Small intestine (tissue), 7 donors: ENCODE measurements around the gene ITIH3. TPM values are rescaled to one million over a fixed set of nuclear protein-coding genes. Genes with fewer than 3 reads are reported as not detected.

Experiments used
- DNase-seq, 2 donors: peaks; one replicate each; pipeline versions ENCODE4 v3.0.0 to v3.0.0-alpha.2; 2013
- FAIRE-seq: peaks from 2 replicates; lab custom pipeline; 2012; peaks lifted over from hg19 to GRCh38; lab: Jason Lieb, UNC
- H3K27ac ChIP-seq, 3 donors: one replicate each; pipeline ENCODE4 v1.5.1; 2013; ENCODE audit warnings: low read length in 2 of 3, mild to moderate bottlenecking in 2 of 3, control low read depth in 1 of 3, inconsistent platforms in 1 of 3, low read depth in 1 of 3, moderate library complexity in 1 of 3
- H3K27me3 ChIP-seq, 3 donors: one replicate each; pipeline ENCODE4 v1.6.1; 2013; ENCODE audit warnings: low read length in 3 of 3, inconsistent platforms in 1 of 3; ENCODE audit not compliant: control insufficient read depth in 3 of 3, insufficient read depth in 3 of 3
- H3K36me3 ChIP-seq, 3 donors: one replicate each; pipeline ENCODE4 v1.6.1; 2013; ENCODE audit warnings: low read length in 3 of 3, inconsistent platforms in 1 of 3, low read depth in 1 of 3, mild to moderate bottlenecking in 1 of 3, moderate library complexity in 1 of 3; ENCODE audit not compliant: control insufficient read depth in 3 of 3, insufficient read depth in 2 of 3
- H3K4me1 ChIP-seq, 3 donors: one replicate each; pipeline ENCODE4 v1.6.1; 2013; ENCODE audit warnings: low read length in 2 of 3, inconsistent platforms in 1 of 3, low read depth in 1 of 3, mild to moderate bottlenecking in 1 of 3, moderate library complexity in 1 of 3; ENCODE audit not compliant: control insufficient read depth in 3 of 3, insufficient read depth in 2 of 3
- H3K4me3 ChIP-seq, 3 donors: one replicate each; pipeline ENCODE4 v1.5.1; 2013; ENCODE audit warnings: low read length in 3 of 3, control low read depth in 1 of 3, inconsistent platforms in 1 of 3, low read depth in 1 of 3, mild to moderate bottlenecking in 1 of 3, moderate library complexity in 1 of 3
- H3K9me3 ChIP-seq, 2 donors: one replicate each; pipeline ENCODE4 v1.6.1; 2013; ENCODE audit warnings: low read depth in 1 of 2, low read length in 1 of 2; ENCODE audit not compliant: control insufficient read depth in 2 of 2, insufficient read depth in 1 of 2
- WGBS, 3 donors: extraction: QIAGEN DNeasy Blood & Tissue Kit; methylation state at CpG; one replicate each; pipeline ENCODE4 v1.1.7; 2013; 5-methylcytosine and 5-hydroxymethylcytosine counted together
- polyA plus RNA-seq, 4 donors: library from polyadenylated mRNA; stranded (reverse) in 3 of 4; unstranded in 1 of 4; fragments of 200-250 nt in 3 of 4; fragments of 120-200 nt in 1 of 4; gene quantifications; one replicate each; pipeline versions ENCODE4 v1.2.1 to v1.2.3, GENCODE V29; 2013
- donor health status: healthy with polysubstance abuse.
- donor health status: control.
- donor health status: control.
- donor health status: Bipolar disorder and iron deficiency.
- donor health status: healthy.

The ITIH3 gene
- polyA plus RNA-seq, 4 donors, result 1.8 to 6.7 TPM; not detected in 2

DNA sequence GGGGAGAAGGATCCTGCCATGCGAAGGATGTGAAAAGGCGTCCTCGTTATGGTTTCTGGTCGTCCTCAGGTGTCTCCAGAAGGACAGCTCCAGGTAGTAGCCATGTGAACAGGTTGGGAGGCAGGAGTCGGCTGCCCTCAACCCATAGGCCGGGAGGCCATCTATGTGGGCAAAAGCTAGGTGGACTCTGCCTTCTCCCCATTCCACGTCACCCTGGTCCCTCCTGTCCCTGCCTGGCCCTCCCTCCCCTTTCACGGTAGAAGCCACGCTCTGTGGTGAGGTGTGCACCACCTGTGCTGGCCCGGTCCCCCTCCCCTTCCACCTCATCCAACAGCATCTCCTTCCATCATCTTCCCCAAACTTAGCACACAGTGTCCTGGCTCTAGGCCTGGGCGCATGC lies 16.3 kb downstream of the ITIH3 start:
- 91% methylated on average over 11 of the region's 11 CpGs for WGBS, 3 donors
- Histone ChIP-seq H3K4me1 (no peaks in the 10 kb centered on the region), H3K4me3 (no peak overlapping the region), H3K27me3 (peaks cover 0 to 3% (median 0%) of the 10 kb centered on the region in 3 donors), H3K9me3 (no peaks in the 10 kb centered on the region), H3K27ac (no peak overlapping the region), H3K36me3 (no peaks in the 10 kb centered on the region)
- DNase-seq (no peak), FAIRE-seq (no peak)

DNA sequence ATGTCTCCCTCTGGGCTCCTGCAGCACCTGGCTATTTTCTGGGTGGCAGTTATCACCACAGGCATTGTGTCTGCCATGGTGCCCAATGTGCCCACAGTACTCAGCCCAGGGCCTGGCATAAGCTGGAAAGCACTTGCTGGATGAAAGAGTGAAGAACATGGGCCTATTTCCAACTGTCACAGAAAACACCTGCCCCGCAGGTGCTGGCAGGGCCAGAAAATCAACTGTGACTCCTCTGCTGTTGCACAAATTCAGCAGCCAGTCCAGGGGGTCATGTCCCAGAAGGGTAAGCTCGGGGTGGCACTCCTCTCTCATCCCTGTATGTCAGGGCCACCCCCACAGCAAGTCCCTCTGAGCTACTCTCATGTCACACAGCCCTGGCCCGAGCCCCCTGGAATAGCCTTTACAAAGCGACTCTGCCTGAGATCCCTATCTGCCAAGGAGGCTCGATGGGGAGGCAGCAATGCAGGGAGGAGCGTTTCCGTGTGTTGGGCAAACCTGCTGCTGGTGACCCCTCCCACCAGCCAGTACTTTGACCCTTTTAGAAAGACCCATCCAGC lies 16.9 kb downstream of the ITIH3 start:
- FAIRE-seq, result no peak
- Histone ChIP-seq H3K4me3 (no peak overlapping the region), H3K4me1 (no peaks in the 10 kb centered on the region), H3K36me3 (no peaks in the 10 kb centered on the region), H3K27me3 (peaks cover 0 to 3% (median 0%) of the 10 kb centered on the region in 3 donors), H3K27ac (no peak overlapping the region), H3K9me3 (no peaks in the 10 kb centered on the region)
- 40 to 71% (median 46%) methylated on average over 7 of the region's 7 CpGs for WGBS, 3 donors
- DNase-seq, result no peak

GRCh38 chr3:52813810-52814209 lies 19.2 kb downstream of the ITIH3 start:
- 83 to 92% (median 85%) methylated on average over 8 of the region's 8 CpGs for WGBS, 3 donors
- FAIRE-seq (no peak), DNase-seq (no peak)
- H3K4me1 ChIP-seq, result no peaks in the 10 kb centered on the region
- no peaks in the 10 kb centered on the region for H3K27me3 ChIP-seq
- H3K27ac ChIP-seq, result no peak overlapping the region
- no peak overlapping the region for H3K4me3 ChIP-seq
- no peaks in the 10 kb centered on the region for H3K36me3 ChIP-seq
- H3K9me3 ChIP-seq, result no peaks in the 10 kb centered on the region

- no peak overlapping the region for H3K27ac ChIP-seq
- H3K9me3 ChIP-seq, result no peaks in the 10 kb centered on the region
- 82 to 91% (median 90%) methylated on average over 6 of the region's 6 CpGs for WGBS, 3 donors
- peaks cover 0 to 5% (median 0%) of the 10 kb centered on the region in 3 donors for H3K36me3 ChIP-seq
- no peak overlapping the region for H3K4me3 ChIP-seq
- H3K27me3 ChIP-seq, result no peaks in the 10 kb centered on the region
- no peak for DNase-seq
- no peaks in the 10 kb centered on the region for H3K4me1 ChIP-seq
- no peak for FAIRE-seq
Measured at GRCh38 chr3:52816199-52816598, 21.6 kb downstream of the ITIH3 start.

DNA sequence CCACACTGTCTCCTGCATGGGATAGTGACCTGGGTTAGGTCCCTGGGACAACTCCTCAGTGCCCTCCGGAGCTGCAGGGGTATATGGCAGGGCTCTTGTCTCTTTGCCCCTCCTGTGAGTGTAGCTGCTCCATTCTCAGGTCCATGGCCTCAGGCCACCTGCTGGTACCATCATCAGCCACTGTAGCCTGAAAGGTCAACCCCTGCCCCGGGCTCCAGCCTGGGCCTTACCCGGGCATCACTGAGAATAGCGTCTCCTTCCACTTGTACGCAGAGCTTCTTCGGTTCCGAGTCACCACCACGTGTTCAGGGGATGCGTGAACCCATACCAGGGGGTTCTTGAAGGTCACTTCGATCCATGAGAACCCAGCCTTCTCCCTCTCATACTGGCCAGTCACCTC lies 22.1 kb downstream of the ITIH3 start:
- peaks cover 0 to 5% (median 0%) of the 10 kb centered on the region in 3 donors for H3K36me3 ChIP-seq
- H3K4me3 ChIP-seq, result no peak overlapping the region
- no peaks in the 10 kb centered on the region for H3K27me3 ChIP-seq
- no peak for FAIRE-seq
- no peaks in the 10 kb centered on the region for H3K4me1 ChIP-seq
- no peaks in the 10 kb centered on the region for H3K9me3 ChIP-seq
- DNase-seq, result no peak
- H3K27ac ChIP-seq, result no peak overlapping the region
- WGBS, 3 donors, result 89 to 92% (median 90%) methylated on average over 10 of the region's 10 CpGs

DNA sequence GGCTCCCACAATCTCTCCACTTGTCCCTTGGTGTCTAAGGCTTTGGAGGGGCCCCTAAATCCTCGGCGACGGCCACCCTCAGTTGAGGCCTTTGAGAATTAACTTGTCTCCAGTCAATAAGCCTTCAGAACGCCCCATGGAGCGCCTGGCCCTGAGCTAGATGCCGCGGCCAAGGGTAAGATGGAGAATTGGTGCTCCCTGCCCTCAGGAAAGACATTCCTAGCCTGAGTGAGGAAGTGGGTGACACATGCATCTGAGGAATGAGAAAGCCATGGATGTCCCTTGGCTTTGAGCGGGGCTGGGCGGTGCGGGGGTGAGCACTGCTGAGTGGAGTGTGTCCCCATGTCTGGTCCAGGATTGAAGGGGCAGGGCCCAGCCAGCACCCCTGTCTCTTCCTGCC lies 22.6 kb downstream of the ITIH3 start:
- Histone ChIP-seq H3K36me3 (peaks cover 0 to 5% (median 0%) of the 10 kb centered on the region in 3 donors), H3K27me3 (no peaks in the 10 kb centered on the region), H3K27ac (no peak overlapping the region), H3K9me3 (no peaks in the 10 kb centered on the region), H3K4me3 (no peak overlapping the region), H3K4me1 (no peaks in the 10 kb centered on the region)
- no peak for DNase-seq
- WGBS, 3 donors, result 94 to 97% (median 96%) methylated on average over 10 of the region's 10 CpGs
- no peak for FAIRE-seq

DNA sequence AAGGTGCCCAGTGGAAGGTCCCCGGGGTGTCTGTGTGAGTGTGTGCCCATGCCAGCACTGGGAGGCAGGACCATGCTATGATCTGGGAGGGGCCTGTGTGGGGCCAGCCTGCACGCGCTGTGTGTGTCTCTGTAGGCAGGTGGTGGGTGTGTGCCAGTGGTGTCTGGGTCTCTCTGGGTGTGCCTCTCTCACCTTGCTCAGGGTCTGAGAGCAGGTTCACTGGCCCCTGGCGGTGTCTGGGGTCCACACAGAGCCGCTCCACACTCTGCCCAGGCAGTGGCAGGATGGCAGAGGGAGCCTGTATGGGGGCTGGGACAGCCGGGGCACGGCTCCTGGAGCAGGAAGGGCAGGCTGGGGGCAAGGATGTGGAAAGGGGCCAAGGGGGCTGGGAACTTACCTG lies 23.3 kb downstream of the ITIH3 start:
- 86 to 96% (median 92%) methylated on average over 6 to 7 of the region's 7 CpGs for WGBS, 3 donors
- FAIRE-seq, result no peak
- H3K9me3 ChIP-seq, result no peaks in the 10 kb centered on the region

DNA sequence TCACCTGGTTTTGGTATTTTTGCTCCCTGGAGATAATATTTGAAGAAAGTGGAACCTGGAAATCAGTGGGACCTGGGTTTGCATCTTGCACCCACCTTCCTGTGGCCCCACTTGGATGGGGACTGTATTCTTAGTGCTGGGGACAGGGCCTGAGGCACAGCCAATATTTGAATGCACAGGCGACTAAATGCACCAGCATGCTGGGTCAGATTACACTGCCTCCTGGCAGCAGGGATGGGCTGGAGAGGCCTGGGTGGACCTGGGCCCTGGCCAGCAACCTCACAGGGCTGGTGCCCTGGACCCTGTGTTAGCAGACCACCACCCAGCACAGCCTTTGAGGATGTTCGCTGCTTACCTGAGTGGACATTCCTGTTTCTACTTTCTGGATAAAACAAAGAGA lies 25.3 kb downstream of the ITIH3 start:
- peaks cover 0 to 16% (median 0%) of the 10 kb centered on the region in 3 donors for H3K36me3 ChIP-seq
- H3K9me3 ChIP-seq, result no peaks in the 10 kb centered on the region
- H3K27me3 ChIP-seq, result no peaks in the 10 kb centered on the region
- 62 to 93% (median 92%) methylated on average over 2 of the region's 2 CpGs for whole genome bisulfite sequencing, 3 donors
- no peak for DNase-seq
- no peak overlapping the region for H3K4me3 ChIP-seq
- H3K4me1 ChIP-seq, result no peaks in the 10 kb centered on the region
- no peak for FAIRE-seq
- no peak overlapping the region for H3K27ac ChIP-seq

More for the DNA sequence above, 23.3 kb downstream of the ITIH3 start:
- no peak for DNase-seq
- no peak overlapping the region for H3K27ac ChIP-seq
- no peaks in the 10 kb centered on the region for H3K4me1 ChIP-seq
- no peaks in the 10 kb centered on the region for H3K27me3 ChIP-seq
- H3K36me3 ChIP-seq, result peaks cover 0 to 8% (median 0%) of the 10 kb centered on the region in 3 donors
- no peak overlapping the region for H3K4me3 ChIP-seq

DNA sequence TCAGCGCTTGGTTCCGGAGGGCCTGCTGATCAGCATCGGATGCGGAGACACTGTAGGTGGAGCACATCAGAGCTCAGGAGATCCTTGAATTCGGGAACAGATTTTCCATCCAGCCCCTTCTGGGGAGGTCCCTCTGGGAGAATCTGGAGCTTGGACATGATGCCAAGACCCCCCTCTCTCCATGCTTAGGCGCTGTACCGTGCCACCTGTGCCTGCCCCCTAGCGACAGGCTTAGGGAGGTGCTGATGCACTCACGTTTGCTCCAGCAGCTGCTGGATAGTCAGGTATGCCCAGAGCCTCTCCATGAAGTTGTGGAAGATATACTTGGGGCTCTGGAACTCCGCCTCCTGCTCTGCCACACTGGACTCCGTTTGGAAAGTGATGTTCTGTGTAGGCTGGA lies 26.1 kb downstream of the ITIH3 start:
- Histone ChIP-seq H3K27ac (no peak overlapping the region), H3K4me3 (no peak overlapping the region), H3K9me3 (no peaks in the 10 kb centered on the region), H3K36me3 (peaks cover 0 to 16% (median 0%) of the 10 kb centered on the region in 3 donors), H3K27me3 (no peaks in the 10 kb centered on the region), H3K4me1 (no peaks in the 10 kb centered on the region)
- no peak for FAIRE-seq
- DNase-seq, result peak; percentile 20 to 32
- WGBS, 3 donors, result 57 to 61% (median 60%) methylated on average over 11 of the region's 11 CpGs
